NCI-H526 treated with DMSO at 0.1 percent for 48 hours (cell line): Measurements from ENCODE around the gene ITGB4.

Source experiments
- DNase-seq: peaks from one replicate; lab custom pipeline; 2025; lab: John Stamatoyannopoulos, UW

The ITGB4 gene

GRCh38 chr17:75697651-75698291, 23.5 kb upstream of the ITGB4 start:
- no peak for DNase-seq

- DNase-seq, result no peak
Observed at GRCh38 chr17:75698659-75699058, 22.6 kb upstream of the ITGB4 start.

GRCh38 chr17:75701288-75701687, 20.0 kb upstream of the ITGB4 start:
- no peak for DNase-seq

- DNase-seq, result no peak
Observed at GRCh38 chr17:75703191-75703590, 18.1 kb upstream of the ITGB4 start.

GRCh38 chr17:75703591-75703990, 17.7 kb upstream of the ITGB4 start:
- DNase-seq, result no peak

- no peak for DNase-seq
Observed at GRCh38 chr17:75704963-75705875, 16.0 kb upstream of the ITGB4 start.

GRCh38 chr17:75706042-75706728, 15.1 kb upstream of the ITGB4 start:
- no peak for DNase-seq

- DNase-seq, result no peak
Observed at GRCh38 chr17:75707079-75707571, 14.1 kb upstream of the ITGB4 start.

- DNase-seq, result no peak
Observed at GRCh38 chr17:75712446-75712845, 8.8 kb upstream of the ITGB4 start.

- DNase-seq, result no peak
Observed at GRCh38 chr17:75719732-75720131, 1.5 kb upstream of the ITGB4 start.

- no peak for DNase-seq
Observed at GRCh38 chr17:75721463-75722011, 278 bp downstream of the ITGB4 start.

- no peak for DNase-seq
Observed at GRCh38 chr17:75722076-75722475, 817 bp downstream of the ITGB4 start.

GRCh38 chr17:75722542-75723095, 1.4 kb downstream of the ITGB4 start:
- no peak for DNase-seq

GRCh38 chr17:75723171-75723930, 2.1 kb downstream of the ITGB4 start:
- DNase-seq, result no peak

- no peak for DNase-seq
Observed at GRCh38 chr17:75724016-75725003, 3.1 kb downstream of the ITGB4 start.

- DNase-seq, result no peak
Observed at GRCh38 chr17:75725504-75725903, 4.2 kb downstream of the ITGB4 start.

GRCh38 chr17:75727391-75727790, 6.1 kb downstream of the ITGB4 start:
- no peak for DNase-seq

- no peak for DNase-seq
Observed at GRCh38 chr17:75729351-75729750, 8.1 kb downstream of the ITGB4 start.

GRCh38 chr17:75730065-75730464, 8.8 kb downstream of the ITGB4 start:
- DNase-seq, result no peak
